ENCODE measurements around the gene ANKS1B.

GRCh38 chr12:99985129-99985570 is 414 bp upstream of the ANKS1B start:
- TF ChIP-seq CTCF (conservative IDR thresholded peaks at IDR 0.05; ENCODE audit: low read depth, low read length) (no peak), POLR2A (IDR thresholded peaks at IDR 0.05; ENCODE audit: low read depth, low read length) (no peak), RCOR1 (IDR thresholded peaks at IDR 0.05; ENCODE audit: insufficient replicate concordance, low read length) (no peak), RFX5 (IDR thresholded peaks at IDR 0.05; ENCODE audit: low read depth, low read length) (no peak), RAD21 (IDR thresholded peaks at IDR 0.05; ENCODE audit: low read length) (no peak), USF2 (IDR thresholded peaks at IDR 0.05; ENCODE audit: low read depth, low read length) (no peak), MAZ (IDR thresholded peaks at IDR 0.05; ENCODE audit: borderline replicate concordance, low read depth, low read length) (no peak), MAFK (IDR thresholded peaks at IDR 0.05; ENCODE audit: low read depth, low read length) (no peak), MXI1 (IDR thresholded peaks at IDR 0.05; ENCODE audit: borderline replicate concordance, low read depth, low read length) (no peak), NFE2L2 (IDR thresholded peaks at IDR 0.05; ENCODE audit: low read depth, low read length) (no peak), FOS (IDR thresholded peaks at IDR 0.05; ENCODE audit: low read depth, low read length) (no peak)

All from IMR-90 (cell line).